Gastroesophageal sphincter (tissue), 3 donors: ENCODE data around the gene FAR2.

Experiments used
- CTCF ChIP-seq, 4 experiments: fragments of 200-600 bp in 2 of 4; fragments of 450-650 bp in 2 of 4; sonication (generic) in 1 of 4; IDR thresholded peaks; one replicate each; pipeline ENCODE4 v1.5.1; 2017 to 2019; ENCODE audit warnings: antibody characterized with exemption in 4 of 4, mild to moderate bottlenecking in 2 of 4, moderate library complexity in 2 of 4
- EP300 ChIP-seq: sonication (generic); formaldehyde crosslinking; IDR thresholded peaks from one replicate; pipeline ENCODE4 v1.6.1; 2017; ENCODE audit warnings: antibody characterized with exemption, mild to moderate bottlenecking
- POLR2AphosphoS5 ChIP-seq: sonication (generic); formaldehyde crosslinking; IDR thresholded peaks from one replicate; pipeline ENCODE4 v1.6.1; 2017; ENCODE audit warnings: antibody characterized with exemption

DNA sequence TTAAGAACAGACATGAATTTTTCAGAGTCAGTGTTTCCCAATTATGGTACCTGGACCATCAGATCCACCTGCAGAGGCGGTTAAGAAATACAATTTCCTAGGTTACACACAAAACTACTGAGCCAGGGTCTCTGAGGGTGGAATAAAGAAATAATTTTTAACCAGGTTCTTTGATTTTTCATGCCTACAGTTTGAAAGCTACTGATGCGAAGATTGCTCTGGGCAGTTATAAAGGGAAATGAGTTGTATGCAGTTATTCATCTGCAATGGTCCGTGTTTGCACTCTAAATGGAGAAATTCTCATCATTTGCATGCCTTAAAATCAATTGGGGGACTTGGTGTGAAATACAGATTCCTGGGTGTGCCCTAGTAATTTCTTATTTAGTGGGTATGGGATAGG lies 142.1 kb downstream of the FAR2 start:
- TF ChIP-seq CTCF (IDR thresholded peaks at IDR 0.05) (no peak), POLR2AphosphoS5 (no peak), EP300 (no peak)
